HEK293 (cell line): ENCODE data around the gene PTH1R.

Source experiments
- CTCF ChIA-PET: fragments of 350-600 bp; formaldehyde crosslinking; extraction: SDS; loops from one replicate; lab custom pipeline; 2021; ENCODE audit warnings: antibody characterized with exemption; lab: Yijun Ruan, JAX
- POLR2A ChIA-PET: fragments of 300-600 bp; formaldehyde crosslinking; extraction: SDS; loops from one replicate; lab custom pipeline; 2020; ENCODE audit warnings: antibody characterized with exemption, inconsistent platforms; lab: Yijun Ruan, JAX
- H3K27ac ChIP-seq: fragments of 200-500 bp; sonication (Bioruptor generic); 2 replicates; pipeline ENCODE4 v1.5.1; 2014; ENCODE audit warnings: low read depth, low read length, control low read depth, inconsistent platforms; ENCODE audit errors: extremely low read depth
- H3K36me3 ChIP-seq, 2 experiments: fragments of 200-500 bp in 1 of 2; sonication (Bioruptor generic) in 1 of 2; 1 replicate in 1 of 2; 2 replicates in 1 of 2; pipeline ENCODE4 v1.5.1; 2014 to 2017; ENCODE audit warnings: inconsistent platforms in 2 of 2, low read length in 2 of 2; ENCODE audit not compliant: control insufficient read depth in 2 of 2, insufficient read depth in 1 of 2
- H3K4me1 ChIP-seq: fragments of 200-500 bp; sonication (Bioruptor generic); 2 replicates; pipeline ENCODE4 v1.5.1; 2014; ENCODE audit warnings: mild to moderate bottlenecking, low read length, inconsistent platforms; ENCODE audit not compliant: control insufficient read depth, insufficient read depth
- H3K4me3 ChIP-seq: 2 replicates; pipeline ENCODE4 v1.5.1; 2011; ENCODE audit warnings: low read depth, mild to moderate bottlenecking, control low read depth, low read length, moderate library complexity
- H3K9me3 ChIP-seq: fragments of 200-500 bp; sonication (Bioruptor generic); 2 replicates; pipeline ENCODE4 v1.5.1; 2014; ENCODE audit warnings: low read depth, low read length, inconsistent platforms; ENCODE audit not compliant: control insufficient read depth, insufficient read depth
- FEZF1 ChIP-seq: fragments of 450-650 bp; formaldehyde crosslinking; IDR thresholded peaks from 2 replicates; pipeline ENCODE4 v1.5.1; 2016; ENCODE audit warnings: missing biosample characterization, missing genetic modification characterization
- MZF1 ChIP-seq: fragments of 450-650 bp; formaldehyde crosslinking; IDR thresholded peaks from 2 replicates; pipeline ENCODE4 v1.5.1; 2017; ENCODE audit warnings: missing biosample characterization, missing genetic modification characterization, borderline replicate concordance
- ZBTB17 ChIP-seq: fragments of 450-650 bp; formaldehyde crosslinking; IDR thresholded peaks from 2 replicates; pipeline ENCODE4 v1.5.1; 2016; ENCODE audit warnings: missing biosample characterization, missing genetic modification characterization
- ZBTB7A ChIP-seq: fragments of 450-650 bp; formaldehyde crosslinking; IDR thresholded peaks from 2 replicates; pipeline ENCODE4 v1.5.1; 2016; ENCODE audit warnings: low read depth, missing biosample characterization, missing genetic modification characterization
- ZFHX2 ChIP-seq: fragments of 450-650 bp; formaldehyde crosslinking; conservative IDR thresholded peaks from 2 replicates; pipeline ENCODE4 v1.5.1; 2016; ENCODE audit warnings: missing biosample characterization, missing genetic modification characterization
- ZIC2 ChIP-seq: fragments of 450-650 bp; formaldehyde crosslinking; IDR thresholded peaks from 2 replicates; pipeline ENCODE4 v1.5.1; 2016; ENCODE audit warnings: missing biosample characterization, missing genetic modification characterization
- ZNF133 ChIP-seq: fragments of 450-650 bp; formaldehyde crosslinking; IDR thresholded peaks from 2 replicates; pipeline ENCODE4 v1.5.1; 2016; ENCODE audit warnings: missing biosample characterization, missing genetic modification characterization
- ZNF221 ChIP-seq: fragments of 450-650 bp; formaldehyde crosslinking; IDR thresholded peaks from 2 replicates; pipeline ENCODE4 v1.5.1; 2017; ENCODE audit warnings: missing biosample characterization, missing genetic modification characterization, borderline replicate concordance
- ZNF223 ChIP-seq: fragments of 450-650 bp; formaldehyde crosslinking; IDR thresholded peaks from 2 replicates; pipeline ENCODE4 v1.5.1; 2016; ENCODE audit warnings: missing biosample characterization, missing genetic modification characterization
- ZNF341 ChIP-seq: fragments of 450-650 bp; formaldehyde crosslinking; IDR thresholded peaks from 2 replicates; pipeline ENCODE4; 2016; ENCODE audit warnings: low read depth, missing biosample characterization, missing genetic modification characterization
- ZNF350 ChIP-seq: fragments of 450-650 bp; formaldehyde crosslinking; IDR thresholded peaks from 2 replicates; pipeline ENCODE4 v1.5.0; 2017; ENCODE audit warnings: missing biosample characterization, mild to moderate bottlenecking, missing genetic modification characterization
- ZNF423 ChIP-seq: fragments of 450-650 bp; formaldehyde crosslinking; IDR thresholded peaks from 2 replicates; pipeline ENCODE4 v1.5.1; 2016; ENCODE audit warnings: missing biosample characterization, missing genetic modification characterization
- ZNF548 ChIP-seq: fragments of 450-650 bp; formaldehyde crosslinking; IDR thresholded peaks from 2 replicates; pipeline ENCODE4 v1.5.1; 2016; ENCODE audit warnings: missing biosample characterization, missing genetic modification characterization
- ZNF555 ChIP-seq: fragments of 450-650 bp; formaldehyde crosslinking; conservative IDR thresholded peaks from 2 replicates; pipeline ENCODE4 v1.5.1; 2017; ENCODE audit warnings: missing biosample characterization, mild to moderate bottlenecking, missing genetic modification characterization, inconsistent platforms
- ZNF571 ChIP-seq: fragments of 450-650 bp; formaldehyde crosslinking; IDR thresholded peaks from 2 replicates; pipeline ENCODE4 v1.5.0; 2017; ENCODE audit warnings: missing biosample characterization, missing genetic modification characterization
- ZNF623 ChIP-seq: fragments of 450-650 bp; formaldehyde crosslinking; IDR thresholded peaks from 2 replicates; pipeline ENCODE4 v1.5.1; 2016; ENCODE audit warnings: missing biosample characterization, missing genetic modification characterization
- ZNF629 ChIP-seq: fragments of 450-650 bp; formaldehyde crosslinking; IDR thresholded peaks from 2 replicates; pipeline ENCODE4 v1.5.1; 2017; ENCODE audit warnings: missing biosample characterization, missing genetic modification characterization
- ZNF701 ChIP-seq: fragments of 450-650 bp; formaldehyde crosslinking; IDR thresholded peaks from 2 replicates; pipeline ENCODE4 v1.5.1; 2016; ENCODE audit warnings: missing biosample characterization, missing genetic modification characterization
- ZNF785 ChIP-seq: fragments of 450-650 bp; formaldehyde crosslinking; IDR thresholded peaks from 2 replicates; pipeline ENCODE4 v1.5.1; 2016; ENCODE audit warnings: missing biosample characterization, missing genetic modification characterization
- ZNF791 ChIP-seq: fragments of 450-650 bp; formaldehyde crosslinking; IDR thresholded peaks from 2 replicates; pipeline ENCODE4 v1.5.1; 2016; ENCODE audit warnings: missing biosample characterization, missing genetic modification characterization
- ZSCAN30 ChIP-seq: fragments of 450-650 bp; IDR thresholded peaks from 2 replicates; pipeline ENCODE4 v1.5.1; 2018; ENCODE audit warnings: missing biosample characterization, mild to moderate bottlenecking, missing genetic modification characterization, moderate library complexity
- TF ChIP-seq, protein P1 (sequence below): fragments of 450-650 bp; formaldehyde crosslinking; IDR thresholded peaks from 2 replicates; pipeline ENCODE4 v1.5.1; 2016; ENCODE audit warnings: missing biosample characterization, missing genetic modification characterization
- TF ChIP-seq, protein P2 (sequence below): fragments of 450-650 bp; formaldehyde crosslinking; optimal IDR thresholded peaks from 2 replicates; pipeline ENCODE3; 2016; ENCODE audit warnings: missing biosample characterization, mild to moderate bottlenecking, missing genetic modification characterization
- TF ChIP-seq, protein P3 (sequence below): fragments of 450-650 bp; formaldehyde crosslinking; IDR thresholded peaks from 2 replicates; pipeline ENCODE4 v1.5.1; 2017; ENCODE audit warnings: missing biosample characterization, missing genetic modification characterization
- TF ChIP-seq, protein P4 (sequence below): fragments of 450-650 bp; formaldehyde crosslinking; IDR thresholded peaks from 2 replicates; pipeline ENCODE4 v1.5.1; 2017; ENCODE audit warnings: missing biosample characterization, missing genetic modification characterization

The PTH1R gene

DNA sequence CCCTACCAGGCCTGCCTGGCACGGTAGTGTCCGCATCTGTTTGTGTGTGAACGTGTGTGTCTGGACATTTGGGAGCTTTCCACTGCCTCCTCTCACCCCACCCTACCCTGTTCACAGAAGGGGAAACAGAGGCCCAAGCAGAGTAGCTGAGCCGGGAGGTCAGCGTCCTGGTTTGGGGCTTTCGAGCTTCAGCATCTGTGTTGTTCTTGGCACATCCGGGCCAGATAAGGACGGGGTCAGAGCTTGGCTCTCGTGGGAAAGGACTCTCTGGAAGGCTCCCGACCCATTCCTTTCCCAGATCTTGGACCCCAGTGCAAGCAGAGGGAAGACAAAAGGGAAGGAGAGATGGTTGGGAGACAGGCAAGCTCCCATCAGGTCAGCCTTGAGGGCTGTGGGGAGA, 6.3 kb upstream of the PTH1R start:
- POLR2A ChIA-PET, result interaction anchor here (1.2 kb wide), 1 partner anchor 11 kb away, joined by 4 read pairs; no protein-coding TSS in a partner anchor
- Histone ChIP-seq H3K36me3 (no peaks in the 10 kb centered on the region), H3K27ac (no peak overlapping the region), H3K9me3 (no peaks in the 10 kb centered on the region), H3K4me3 (no peak overlapping the region), H3K4me1 (no peaks in the 10 kb centered on the region)
- CTCF ChIA-PET, result interaction anchor here (0.7 to 1.0 kb wide), 3 partner anchors 12 to 24 kb away, joined by 3 to 5 read pairs (median 5); no protein-coding TSS in a partner anchor
- TF ChIP-seq ZNF623 (tag by site-specific recombination) (no peak), ZBTB7A (tag by site-specific recombination) (no peak), ZNF221 (tag by site-specific recombination) (no peak), ZNF423 (tag by site-specific recombination) (no peak), ZNF555 (tag by site-specific recombination) (no peak)
- TF ChIP-seq, protein P1, sequence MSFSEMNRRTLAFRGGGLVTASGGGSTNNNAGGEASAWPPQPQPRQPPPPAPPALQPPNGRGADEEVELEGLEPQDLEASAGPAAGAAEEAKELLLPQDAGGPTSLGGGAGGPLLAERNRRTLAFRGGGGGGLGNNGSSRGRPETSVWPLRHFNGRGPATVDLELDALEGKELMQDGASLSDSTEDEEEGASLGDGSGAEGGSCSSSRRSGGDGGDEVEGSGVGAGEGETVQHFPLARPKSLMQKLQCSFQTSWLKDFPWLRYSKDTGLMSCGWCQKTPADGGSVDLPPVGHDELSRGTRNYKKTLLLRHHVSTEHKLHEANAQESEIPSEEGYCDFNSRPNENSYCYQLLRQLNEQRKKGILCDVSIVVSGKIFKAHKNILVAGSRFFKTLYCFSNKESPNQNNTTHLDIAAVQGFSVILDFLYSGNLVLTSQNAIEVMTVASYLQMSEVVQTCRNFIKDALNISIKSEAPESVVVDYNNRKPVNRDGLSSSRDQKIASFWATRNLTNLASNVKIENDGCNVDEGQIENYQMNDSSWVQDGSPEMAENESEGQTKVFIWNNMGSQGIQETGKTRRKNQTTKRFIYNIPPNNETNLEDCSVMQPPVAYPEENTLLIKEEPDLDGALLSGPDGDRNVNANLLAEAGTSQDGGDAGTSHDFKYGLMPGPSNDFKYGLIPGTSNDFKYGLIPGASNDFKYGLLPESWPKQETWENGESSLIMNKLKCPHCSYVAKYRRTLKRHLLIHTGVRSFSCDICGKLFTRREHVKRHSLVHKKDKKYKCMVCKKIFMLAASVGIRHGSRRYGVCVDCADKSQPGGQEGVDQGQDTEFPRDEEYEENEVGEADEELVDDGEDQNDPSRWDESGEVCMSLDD (tag by site-specific recombination), result no peak

DNA sequence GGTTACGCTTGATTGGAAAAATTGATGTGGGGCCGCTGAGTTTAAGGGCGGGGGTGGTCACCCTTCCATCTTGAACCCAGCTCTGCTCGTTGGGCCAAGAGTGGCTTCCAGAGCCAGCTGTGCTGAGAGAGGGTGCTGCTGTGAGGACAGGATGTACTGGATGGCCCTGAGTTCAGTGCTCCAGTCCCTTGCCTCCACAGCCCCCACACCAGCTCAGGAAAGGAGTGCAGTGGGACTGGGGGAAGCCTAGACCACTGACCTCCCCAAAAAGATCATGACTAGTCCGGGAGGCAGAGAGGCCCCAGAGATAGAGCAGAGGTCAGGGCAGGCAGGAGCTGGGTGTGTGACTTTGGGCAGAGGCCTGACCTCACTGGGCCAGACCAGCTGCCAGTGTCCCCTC, 4.0 kb upstream of the PTH1R start:
- H3K4me3 ChIP-seq, result no peak overlapping the region
- TF ChIP-seq ZIC2 (tag by site-specific recombination) (no peak), ZNF223 (tag by site-specific recombination) (no peak), ZNF785 (no peak), MZF1 (tag by site-specific recombination) (no peak), FEZF1 (tag by site-specific recombination) (no peak), ZNF629 (tag by site-specific recombination) (no peak), ZNF350 (tag by site-specific recombination) (no peak), ZNF701 (tag by site-specific recombination) (no peak), ZNF548 (tag by site-specific recombination) (no peak), ZNF133 (tag by site-specific recombination) (no peak), ZNF791 (tag by site-specific recombination) (no peak), ZSCAN30 (no peak), ZNF341 (tag by site-specific recombination) (no peak), ZNF571 (tag by site-specific recombination) (no peak), ZBTB17 (tag by site-specific recombination) (no peak), ZFHX2 (tag by site-specific recombination) (no peak), ZNF423 (tag by site-specific recombination) (no peak)
- TF ChIP-seq, protein P2, sequence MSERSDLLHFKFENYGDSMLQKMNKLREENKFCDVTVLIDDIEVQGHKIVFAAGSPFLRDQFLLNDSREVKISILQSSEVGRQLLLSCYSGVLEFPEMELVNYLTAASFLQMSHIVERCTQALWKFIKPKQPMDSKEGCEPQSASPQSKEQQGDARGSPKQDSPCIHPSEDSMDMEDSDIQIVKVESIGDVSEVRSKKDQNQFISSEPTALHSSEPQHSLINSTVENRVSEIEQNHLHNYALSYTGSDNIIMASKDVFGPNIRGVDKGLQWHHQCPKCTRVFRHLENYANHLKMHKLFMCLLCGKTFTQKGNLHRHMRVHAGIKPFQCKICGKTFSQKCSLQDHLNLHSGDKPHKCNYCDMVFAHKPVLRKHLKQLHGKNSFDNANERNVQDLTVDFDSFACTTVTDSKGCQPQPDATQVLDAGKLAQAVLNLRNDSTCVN (tag by site-specific recombination), result no peak
- TF ChIP-seq, protein P3, sequence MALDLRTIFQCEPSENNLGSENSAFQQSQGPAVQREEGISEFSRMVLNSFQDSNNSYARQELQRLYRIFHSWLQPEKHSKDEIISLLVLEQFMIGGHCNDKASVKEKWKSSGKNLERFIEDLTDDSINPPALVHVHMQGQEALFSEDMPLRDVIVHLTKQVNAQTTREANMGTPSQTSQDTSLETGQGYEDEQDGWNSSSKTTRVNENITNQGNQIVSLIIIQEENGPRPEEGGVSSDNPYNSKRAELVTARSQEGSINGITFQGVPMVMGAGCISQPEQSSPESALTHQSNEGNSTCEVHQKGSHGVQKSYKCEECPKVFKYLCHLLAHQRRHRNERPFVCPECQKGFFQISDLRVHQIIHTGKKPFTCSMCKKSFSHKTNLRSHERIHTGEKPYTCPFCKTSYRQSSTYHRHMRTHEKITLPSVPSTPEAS (tag by site-specific recombination), result no peak
- TF ChIP-seq, protein P4, sequence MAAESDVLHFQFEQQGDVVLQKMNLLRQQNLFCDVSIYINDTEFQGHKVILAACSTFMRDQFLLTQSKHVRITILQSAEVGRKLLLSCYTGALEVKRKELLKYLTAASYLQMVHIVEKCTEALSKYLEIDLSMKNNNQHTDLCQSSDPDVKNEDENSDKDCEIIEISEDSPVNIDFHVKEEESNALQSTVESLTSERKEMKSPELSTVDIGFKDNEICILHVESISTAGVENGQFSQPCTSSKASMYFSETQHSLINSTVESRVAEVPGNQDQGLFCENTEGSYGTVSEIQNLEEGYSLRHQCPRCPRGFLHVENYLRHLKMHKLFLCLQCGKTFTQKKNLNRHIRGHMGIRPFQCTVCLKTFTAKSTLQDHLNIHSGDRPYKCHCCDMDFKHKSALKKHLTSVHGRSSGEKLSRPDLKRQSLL (tag by site-specific recombination), result no peak
- TF ChIP-seq, all 188 proteins: peak for 0
- POLR2A ChIA-PET, result no interaction called here
- Histone ChIP-seq H3K9me3 (no peaks in the 10 kb centered on the region), H3K4me1 (no peaks in the 10 kb centered on the region), H3K27ac (no peak overlapping the region), H3K36me3 (no peaks in the 10 kb centered on the region)
- CTCF ChIA-PET, result interaction anchor here (1.0 kb wide), 1 partner anchor 22 kb away, joined by 4 read pairs; no protein-coding TSS in a partner anchor
